ENCODE measurements around the gene ZNF680.

The ZNF680 gene

GRCh38 chr7:64562626-64563278 is at the start of gene ZNF680:
Gene ZNF680 (minus strand): TSS chr7:64563071. CDS start chr7:64562954, 117 bp downstream.
- DNase-seq (ENCODE audit: low read depth), result peak; percentile 91
- TF ChIP-seq CTCF (conservative IDR thresholded peaks at IDR 0.05; ENCODE audit: low read length), result no peak
- H3K4me3 ChIP-seq (ENCODE audit: low read length), result peak within 1 kb of the TSS; percentile 77

DNA sequence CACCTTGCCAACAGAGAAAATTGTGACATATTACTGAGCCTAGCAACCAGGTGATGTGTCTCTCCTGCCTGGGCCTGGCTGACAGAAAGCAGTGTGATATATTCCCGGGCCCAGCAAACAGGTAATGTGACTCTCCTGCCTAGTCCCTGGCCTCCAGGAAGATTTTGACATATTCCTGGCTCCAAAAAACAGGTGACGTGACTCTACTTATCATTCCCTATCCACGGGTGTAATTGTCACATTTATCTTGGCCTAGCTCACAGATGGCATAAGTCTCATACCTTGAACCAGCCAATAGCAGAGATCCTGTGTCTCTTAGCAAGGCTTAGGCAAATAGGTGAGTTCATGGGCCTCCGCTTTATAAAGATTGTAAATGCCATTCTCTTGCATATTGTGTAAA is 49.6 kb upstream of the ZNF680 start:
- TF ChIP-seq CTCF (conservative IDR thresholded peaks at IDR 0.05; ENCODE audit: low read length), result no peak
- H3K4me3 ChIP-seq (ENCODE audit: low read length), result no peak overlapping the region
- DNase-seq (ENCODE audit: low read depth), result no peak

DNA sequence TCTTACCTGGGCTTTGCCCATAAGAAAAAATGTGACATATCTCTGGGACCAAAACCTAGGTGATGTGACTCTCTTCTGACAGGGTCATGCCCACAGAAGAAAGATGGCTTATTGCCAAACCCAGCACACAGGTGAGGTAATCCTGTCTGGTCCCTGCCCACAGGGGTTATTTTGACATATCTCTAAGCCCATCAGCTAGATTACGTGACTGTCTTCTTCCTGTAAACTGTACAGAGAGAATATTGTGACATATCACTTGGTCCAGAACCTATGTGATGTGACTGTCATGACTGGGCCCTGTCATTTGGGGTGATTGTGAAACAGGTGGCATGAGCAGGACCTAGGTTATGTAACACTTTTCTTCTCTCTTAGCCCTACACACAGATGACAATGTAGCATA is 48.8 kb upstream of the ZNF680 start:
- TF ChIP-seq CTCF (conservative IDR thresholded peaks at IDR 0.05; ENCODE audit: low read length), result no peak

GRCh38 chr7:64610997-64611396 is 48.1 kb upstream of the ZNF680 start:
- no peak for DNase-seq (ENCODE audit: low read depth)
- no peak overlapping the region for H3K4me3 ChIP-seq (ENCODE audit: low read length)
- TF ChIP-seq CTCF (conservative IDR thresholded peaks at IDR 0.05; ENCODE audit: low read length), result no peak

More for the DNA sequence above, 48.8 kb upstream of the ZNF680 start:
- H3K4me3 ChIP-seq (ENCODE audit: low read length), result no peak overlapping the region
- no peak for DNase-seq (ENCODE audit: low read depth)

DNA sequence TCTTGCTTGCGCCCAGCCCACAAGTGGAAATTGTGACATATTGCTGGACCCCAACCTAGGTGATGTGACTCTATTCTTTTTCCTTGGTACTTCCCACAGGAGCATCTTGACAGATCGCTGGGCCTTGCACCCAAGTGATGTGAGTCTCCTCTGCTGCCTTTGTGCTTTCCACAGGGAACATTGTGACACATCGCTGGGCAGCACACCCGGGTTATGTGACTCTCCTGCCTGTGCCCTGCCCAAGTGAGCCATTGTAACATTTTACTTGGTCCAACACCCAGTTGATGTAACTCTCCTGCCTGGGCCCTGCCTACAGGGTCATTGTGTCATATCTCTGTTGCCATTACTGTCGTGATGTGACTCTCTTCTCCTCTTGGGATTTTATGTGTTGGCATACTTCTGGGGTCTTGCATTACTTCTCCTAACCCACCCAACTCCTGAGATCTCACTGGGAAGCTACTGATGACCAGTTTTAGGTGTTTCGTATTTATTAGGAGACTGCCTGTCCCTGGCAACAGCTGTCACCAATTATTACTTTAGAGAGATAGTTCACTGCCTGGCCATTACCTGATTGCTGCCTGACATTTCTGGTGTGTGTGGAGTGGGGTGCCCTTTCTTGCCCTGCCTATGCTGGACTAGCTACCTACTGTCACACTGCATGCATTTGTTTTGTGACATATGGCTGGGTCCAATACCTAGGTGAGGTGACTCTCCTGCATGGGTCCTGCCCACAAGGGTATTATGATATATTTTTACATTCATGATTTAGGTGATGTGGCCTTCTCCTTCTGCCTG is 45.4 kb upstream of the ZNF680 start:
- no peak overlapping the region for H3K4me3 ChIP-seq (ENCODE audit: low read length)
- no peak for TF ChIP-seq CTCF (conservative IDR thresholded peaks at IDR 0.05; ENCODE audit: low read length)
- no peak for DNase-seq (ENCODE audit: low read depth)

DNA sequence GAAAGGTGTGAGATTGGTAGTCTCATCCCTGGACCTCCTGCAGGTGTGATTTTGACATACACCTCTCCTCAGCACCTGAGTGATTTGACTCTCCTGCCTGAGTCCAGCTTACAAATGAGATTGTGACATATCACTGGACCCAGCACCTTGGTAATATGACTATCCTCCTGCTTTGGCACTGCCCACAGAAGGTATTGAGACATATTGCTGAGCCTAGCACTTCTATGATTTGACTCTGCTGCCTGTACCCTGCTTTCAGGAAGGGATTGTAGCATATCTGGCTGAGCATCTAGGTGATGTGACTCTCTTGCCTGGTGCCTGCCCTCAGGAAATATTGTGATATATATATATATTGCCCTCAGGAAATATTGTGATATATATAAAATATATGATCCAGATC is 43.5 kb upstream of the ZNF680 start:
- H3K4me3 ChIP-seq (ENCODE audit: low read length), result no peak overlapping the region
- no peak for TF ChIP-seq CTCF (conservative IDR thresholded peaks at IDR 0.05; ENCODE audit: low read length)
- DNase-seq (ENCODE audit: low read depth), result no peak

GRCh38 chr7:64603271-64603670 is 40.4 kb upstream of the ZNF680 start:
- H3K4me3 ChIP-seq (ENCODE audit: low read length), result no peak overlapping the region
- no peak for DNase-seq (ENCODE audit: low read depth)
- no peak for TF ChIP-seq CTCF (conservative IDR thresholded peaks at IDR 0.05; ENCODE audit: low read length)
